ENCODE data around the gene PHTF1.

The PHTF1 gene

DNA sequence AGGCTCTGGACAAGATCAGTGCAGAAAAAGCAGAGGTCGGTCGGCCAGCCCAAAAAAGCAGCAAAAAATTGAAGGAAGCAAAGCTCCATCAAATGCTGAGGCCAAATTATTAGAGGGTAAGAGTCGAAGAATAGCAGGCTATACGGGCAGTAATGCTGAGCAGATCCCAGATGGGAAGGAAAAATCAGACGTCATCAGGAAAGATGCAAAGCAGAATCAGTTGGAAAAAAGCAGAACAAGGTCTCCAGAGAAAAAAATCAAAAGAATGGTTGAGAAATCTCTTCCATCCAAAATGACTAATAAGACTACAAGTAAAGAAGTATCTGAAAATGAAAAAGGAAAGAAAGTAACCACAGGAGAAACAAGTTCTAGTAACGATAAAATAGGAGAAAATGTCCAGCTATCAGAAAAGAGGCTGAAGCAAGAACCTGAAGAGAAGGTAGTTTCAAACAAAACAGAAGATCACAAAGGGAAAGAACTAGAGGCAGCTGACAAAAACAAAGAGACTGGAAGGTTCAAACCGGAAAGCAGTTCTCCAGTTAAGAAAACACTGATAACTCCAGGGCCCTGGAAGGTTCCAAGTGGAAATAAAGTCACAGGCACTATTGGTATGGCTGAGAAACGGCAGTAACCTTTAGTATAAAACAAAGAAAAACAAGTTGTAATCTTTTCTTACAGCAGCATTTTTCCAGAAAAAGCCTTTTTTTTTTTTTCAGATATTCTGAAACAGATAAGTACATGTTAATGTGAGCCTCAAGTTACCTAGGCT is 75.7 kb downstream of the PHTF1 start:
- TF ChIP-seq YY1 (IDR thresholded peaks at IDR 0.05; ENCODE audit: low read depth) (no peak), CREB1 (IDR thresholded peaks at IDR 0.05; ENCODE audit: low read depth) (no peak), FOXM1 (IDR thresholded peaks at IDR 0.05; ENCODE audit: borderline replicate concordance, low read depth) (no peak), NFIC (IDR thresholded peaks at IDR 0.05) (no peak), EGR1 (IDR thresholded peaks at IDR 0.05) (no peak), TCF12 (IDR thresholded peaks at IDR 0.05; ENCODE audit: low read depth) (no peak), TEAD4 (IDR thresholded peaks at IDR 0.05) (no peak), CEBPB (IDR thresholded peaks at IDR 0.05) (no peak), TAF1 (IDR thresholded peaks at IDR 0.05; ENCODE audit: low read depth) (no peak), RAD21 (IDR thresholded peaks at IDR 0.05; ENCODE audit: low read depth) (no peak)
- TF ChIP-seq, protein P1, sequence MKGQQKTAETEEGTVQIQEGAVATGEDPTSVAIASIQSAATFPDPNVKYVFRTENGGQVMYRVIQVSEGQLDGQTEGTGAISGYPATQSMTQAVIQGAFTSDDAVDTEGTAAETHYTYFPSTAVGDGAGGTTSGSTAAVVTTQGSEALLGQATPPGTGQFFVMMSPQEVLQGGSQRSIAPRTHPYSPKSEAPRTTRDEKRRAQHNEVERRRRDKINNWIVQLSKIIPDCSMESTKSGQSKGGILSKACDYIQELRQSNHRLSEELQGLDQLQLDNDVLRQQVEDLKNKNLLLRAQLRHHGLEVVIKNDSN (IDR thresholded peaks at IDR 0.05) = no peak
- TF ChIP-seq, protein P2, sequence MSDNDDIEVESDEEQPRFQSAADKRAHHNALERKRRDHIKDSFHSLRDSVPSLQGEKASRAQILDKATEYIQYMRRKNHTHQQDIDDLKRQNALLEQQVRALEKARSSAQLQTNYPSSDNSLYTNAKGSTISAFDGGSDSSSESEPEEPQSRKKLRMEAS (IDR thresholded peaks at IDR 0.05) = no peak
- TF ChIP-seq, protein P3, sequence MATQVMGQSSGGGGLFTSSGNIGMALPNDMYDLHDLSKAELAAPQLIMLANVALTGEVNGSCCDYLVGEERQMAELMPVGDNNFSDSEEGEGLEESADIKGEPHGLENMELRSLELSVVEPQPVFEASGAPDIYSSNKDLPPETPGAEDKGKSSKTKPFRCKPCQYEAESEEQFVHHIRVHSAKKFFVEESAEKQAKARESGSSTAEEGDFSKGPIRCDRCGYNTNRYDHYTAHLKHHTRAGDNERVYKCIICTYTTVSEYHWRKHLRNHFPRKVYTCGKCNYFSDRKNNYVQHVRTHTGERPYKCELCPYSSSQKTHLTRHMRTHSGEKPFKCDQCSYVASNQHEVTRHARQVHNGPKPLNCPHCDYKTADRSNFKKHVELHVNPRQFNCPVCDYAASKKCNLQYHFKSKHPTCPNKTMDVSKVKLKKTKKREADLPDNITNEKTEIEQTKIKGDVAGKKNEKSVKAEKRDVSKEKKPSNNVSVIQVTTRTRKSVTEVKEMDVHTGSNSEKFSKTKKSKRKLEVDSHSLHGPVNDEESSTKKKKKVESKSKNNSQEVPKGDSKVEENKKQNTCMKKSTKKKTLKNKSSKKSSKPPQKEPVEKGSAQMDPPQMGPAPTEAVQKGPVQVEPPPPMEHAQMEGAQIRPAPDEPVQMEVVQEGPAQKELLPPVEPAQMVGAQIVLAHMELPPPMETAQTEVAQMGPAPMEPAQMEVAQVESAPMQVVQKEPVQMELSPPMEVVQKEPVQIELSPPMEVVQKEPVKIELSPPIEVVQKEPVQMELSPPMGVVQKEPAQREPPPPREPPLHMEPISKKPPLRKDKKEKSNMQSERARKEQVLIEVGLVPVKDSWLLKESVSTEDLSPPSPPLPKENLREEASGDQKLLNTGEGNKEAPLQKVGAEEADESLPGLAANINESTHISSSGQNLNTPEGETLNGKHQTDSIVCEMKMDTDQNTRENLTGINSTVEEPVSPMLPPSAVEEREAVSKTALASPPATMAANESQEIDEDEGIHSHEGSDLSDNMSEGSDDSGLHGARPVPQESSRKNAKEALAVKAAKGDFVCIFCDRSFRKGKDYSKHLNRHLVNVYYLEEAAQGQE (IDR thresholded peaks at IDR 0.05; ENCODE audit: low read depth) = no peak

DNA sequence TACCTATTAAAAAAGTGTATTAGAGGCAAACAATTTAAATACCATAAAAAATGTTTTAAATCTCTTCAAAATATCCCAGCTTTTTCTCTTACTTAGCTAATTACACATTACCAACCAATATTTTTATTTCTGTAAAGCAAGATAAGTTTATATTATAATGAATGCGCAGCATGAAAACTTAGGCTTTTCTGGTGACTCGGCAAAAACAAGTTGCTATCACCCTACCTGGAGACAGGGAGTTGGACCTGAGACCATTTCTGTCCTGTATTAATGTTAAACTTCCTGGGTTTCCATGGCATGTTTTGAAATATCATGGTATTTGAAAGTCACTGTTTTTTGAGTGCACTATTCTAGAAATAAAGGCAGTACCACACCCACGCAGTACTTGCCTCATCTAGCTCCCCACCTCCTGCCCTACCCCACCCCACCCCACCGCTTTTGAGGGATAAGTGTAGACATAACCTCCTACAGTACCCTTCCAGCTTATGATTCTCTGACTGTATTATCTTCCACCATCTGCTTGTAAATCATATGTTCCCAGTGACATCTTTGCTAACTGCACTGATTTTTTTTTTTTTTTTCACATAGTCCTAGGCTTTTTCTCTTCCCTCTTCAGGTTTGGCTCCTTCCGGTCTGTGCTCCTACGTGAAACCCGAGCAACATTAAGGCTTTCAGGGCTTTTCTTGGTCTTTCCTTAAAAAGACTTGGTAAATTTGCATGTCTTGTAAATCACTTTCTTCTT is 77.5 kb downstream of the PHTF1 start:
- TF ChIP-seq TAF1 (IDR thresholded peaks at IDR 0.05; ENCODE audit: low read depth) = no peak
- TF ChIP-seq, protein P2 (IDR thresholded peaks at IDR 0.05) = no peak
- TF ChIP-seq TCF12 (IDR thresholded peaks at IDR 0.05; ENCODE audit: low read depth) = no peak
- TF ChIP-seq CREB1 (IDR thresholded peaks at IDR 0.05; ENCODE audit: low read depth) = no peak
- TF ChIP-seq EGR1 (IDR thresholded peaks at IDR 0.05) = no peak
- no peak for TF ChIP-seq ZBTB7A (IDR thresholded peaks at IDR 0.05; ENCODE audit: low read depth)
- no peak for TF ChIP-seq RAD21 (IDR thresholded peaks at IDR 0.05; ENCODE audit: low read depth)
- TF ChIP-seq, protein P3 (IDR thresholded peaks at IDR 0.05; ENCODE audit: low read depth) = no peak
- TF ChIP-seq EP300 (IDR thresholded peaks at IDR 0.05; ENCODE audit: borderline replicate concordance) = no peak
- no peak for TF ChIP-seq TEAD4 (IDR thresholded peaks at IDR 0.05)
- no peak for TF ChIP-seq FOXM1 (IDR thresholded peaks at IDR 0.05; ENCODE audit: borderline replicate concordance, low read depth)
- TF ChIP-seq YY1 (IDR thresholded peaks at IDR 0.05; ENCODE audit: low read depth) = no peak
- TF ChIP-seq NFIC (IDR thresholded peaks at IDR 0.05) = no peak
- TF ChIP-seq, protein P1 (IDR thresholded peaks at IDR 0.05) = no peak
- TF ChIP-seq CEBPB (IDR thresholded peaks at IDR 0.05) = no peak

DNA sequence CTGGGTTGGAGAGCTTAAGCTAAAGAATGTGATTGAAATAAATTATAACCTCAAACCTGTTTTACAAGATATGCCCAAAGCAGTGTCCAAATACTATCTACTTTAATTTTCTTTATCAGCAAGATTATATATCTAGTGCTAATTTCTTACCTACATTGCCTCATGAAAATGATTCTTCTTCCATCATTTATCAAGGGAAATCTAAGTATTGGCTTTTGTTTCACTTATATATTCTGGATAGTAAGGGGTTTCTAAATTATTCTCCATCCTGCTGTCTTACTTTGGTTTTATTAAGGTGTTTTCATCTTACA is 81.2 kb downstream of the PHTF1 start:
- TF ChIP-seq FOXM1 (IDR thresholded peaks at IDR 0.05; ENCODE audit: borderline replicate concordance, low read depth) (no peak), EGR1 (IDR thresholded peaks at IDR 0.05) (no peak), ZBTB7A (IDR thresholded peaks at IDR 0.05; ENCODE audit: low read depth) (no peak), YY1 (IDR thresholded peaks at IDR 0.05; ENCODE audit: low read depth) (no peak), RAD21 (IDR thresholded peaks at IDR 0.05; ENCODE audit: low read depth) (no peak), TCF12 (IDR thresholded peaks at IDR 0.05; ENCODE audit: low read depth) (no peak), NFIC (IDR thresholded peaks at IDR 0.05) (no peak), EP300 (IDR thresholded peaks at IDR 0.05; ENCODE audit: borderline replicate concordance) (no peak), CEBPB (IDR thresholded peaks at IDR 0.05) (no peak), TAF1 (IDR thresholded peaks at IDR 0.05; ENCODE audit: low read depth) (no peak), TEAD4 (IDR thresholded peaks at IDR 0.05) (no peak), CREB1 (IDR thresholded peaks at IDR 0.05; ENCODE audit: low read depth) (no peak)
- TF ChIP-seq, protein P2 (IDR thresholded peaks at IDR 0.05) = no peak
- TF ChIP-seq, protein P3 (IDR thresholded peaks at IDR 0.05; ENCODE audit: low read depth) = no peak
- TF ChIP-seq, protein P1 (IDR thresholded peaks at IDR 0.05) = no peak
